ENCODE measurements around the gene PHF12. TPM values are rescaled to one million over a fixed set of nuclear protein-coding genes. Genes with fewer than 3 reads are reported as not detected.

The PHF12 gene
- total RNA-seq, 1 experiment from 2014 or later: 36.0 TPM

- no peaks in the 10 kb centered on the region for H3K79me2 ChIP-seq (ENCODE audit: low read depth)
- intact Hi-C loops (cut with micrococcal nuclease; ENCODE audit: unreplicated experiment): loop anchor here (2.0 kb wide), 1 partner anchor 145 kb away; no protein-coding TSS in a partner anchor
Measured at GRCh38 chr17:28963841-28964240, 12.5 kb upstream of the PHF12 start.

GRCh38 chr17:28963055-28963611 is 11.8 kb upstream of the PHF12 start:
- no peaks in the 10 kb centered on the region for H3K36me3 ChIP-seq (ENCODE audit: low read depth)
- H3K27ac ChIP-seq: no peak overlapping the region
- no TSS peak for BruUV-seq (replicated peaks)
- intact Hi-C loops (cut with micrococcal nuclease; ENCODE audit: unreplicated experiment): no loop called here
- H3K9me2 ChIP-seq (ENCODE audit: insufficient read depth): no peaks in the 10 kb centered on the region
- TF ChIP-seq CTCF (conservative IDR thresholded peaks at IDR 0.05) (no peak), EZH2 (IDR thresholded peaks at IDR 0.05; ENCODE audit: low read depth) (no peak)
- no peak for DNase-seq
- peaks cover 5% of the 10 kb centered on the region; the same call in 1 of the 2 replicates for H3F3A ChIP-seq (ENCODE audit: insufficient read depth, low read depth)
- ChIA-PET CTCF (interaction anchor here (0.5 kb wide), 1 partner anchor 207 kb away, joined by 3 read pairs; no protein-coding TSS in a partner anchor), POLR2A (ENCODE audit: unreplicated experiment) (interaction anchor here (0.6 kb wide), 1 partner anchor 10 kb away, joined by 5 read pairs; no protein-coding TSS in a partner anchor)
- H3K4me1 ChIP-seq (replicated peaks; ENCODE audit: insufficient read depth): no peaks in the 10 kb centered on the region
- H3K27me3 ChIP-seq (ENCODE audit: insufficient read depth, low read depth): no peaks in the 10 kb centered on the region
- H3K79me2 ChIP-seq (ENCODE audit: low read depth): no peaks in the 10 kb centered on the region
- no peaks in the 10 kb centered on the region for H4K20me1 ChIP-seq (ENCODE audit: insufficient read depth)
- H3K4me3 ChIP-seq: no peak overlapping the region
- H3K4me2 ChIP-seq: no peak overlapping the region
- H3K9me3 ChIP-seq (ENCODE audit: insufficient read depth, low read depth): no peaks in the 10 kb centered on the region
- H2AFZ ChIP-seq: no peak overlapping the region

More at GRCh38 chr17:28963841-28964240, 12.5 kb upstream of the PHF12 start:
- no TSS peak for BruUV-seq (replicated peaks)
- H3K4me2 ChIP-seq: no peak overlapping the region
- ChIA-PET CTCF (interaction anchor here (0.6 kb wide), 2 partner anchors 294 to 486 kb away, joined by 3 to 5 read pairs; no protein-coding TSS in a partner anchor), POLR2A (ENCODE audit: unreplicated experiment) (no interaction called here)
- no peak for DNase-seq
- no peaks in the 10 kb centered on the region for H3K27me3 ChIP-seq (ENCODE audit: insufficient read depth, low read depth)
- H3K9me3 ChIP-seq (ENCODE audit: insufficient read depth, low read depth): no peaks in the 10 kb centered on the region
- no peak overlapping the region for H3K27ac ChIP-seq
- H3F3A ChIP-seq (ENCODE audit: insufficient read depth, low read depth): peaks cover 5% of the 10 kb centered on the region; the same call in 1 of the 2 replicates
- H3K4me3 ChIP-seq: no peak overlapping the region
- peaks cover 7% of the 10 kb centered on the region; the same call in 1 of the 2 replicates for H3K4me1 ChIP-seq (replicated peaks; ENCODE audit: insufficient read depth)
- H3K36me3 ChIP-seq (ENCODE audit: low read depth): no peaks in the 10 kb centered on the region
- no peaks in the 10 kb centered on the region for H3K9me2 ChIP-seq (ENCODE audit: insufficient read depth)
- H2AFZ ChIP-seq: no peak overlapping the region
- H4K20me1 ChIP-seq (ENCODE audit: insufficient read depth): no peaks in the 10 kb centered on the region
- TF ChIP-seq EZH2 (IDR thresholded peaks at IDR 0.05; ENCODE audit: low read depth) (no peak), CTCF (conservative IDR thresholded peaks at IDR 0.05) (no peak)

GRCh38 chr17:28961391-28961790 is 10.1 kb upstream of the PHF12 start:
- CTCF ChIA-PET: no interaction called here
- no peak overlapping the region for H3K4me2 ChIP-seq
- no peaks in the 10 kb centered on the region for H3K79me2 ChIP-seq (ENCODE audit: low read depth)
- no peaks in the 10 kb centered on the region for H3K9me3 ChIP-seq (ENCODE audit: insufficient read depth, low read depth)
- intact Hi-C loops (cut with micrococcal nuclease; ENCODE audit: unreplicated experiment): no loop called here
- H3K4me3 ChIP-seq: no peak overlapping the region
- no peaks in the 10 kb centered on the region for H3K4me1 ChIP-seq (replicated peaks; ENCODE audit: insufficient read depth)
- no peak overlapping the region for H2AFZ ChIP-seq
- no TSS peak for BruUV-seq (replicated peaks)
- no peaks in the 10 kb centered on the region for H3K27me3 ChIP-seq (ENCODE audit: insufficient read depth, low read depth)
- DNase-seq: no peak
- no peak for TF ChIP-seq EZH2 (IDR thresholded peaks at IDR 0.05; ENCODE audit: low read depth)
- no peak for TF ChIP-seq CTCF (conservative IDR thresholded peaks at IDR 0.05)
- no peaks in the 10 kb centered on the region for H3K9me2 ChIP-seq (ENCODE audit: insufficient read depth)
- H4K20me1 ChIP-seq (ENCODE audit: insufficient read depth): no peaks in the 10 kb centered on the region
- H3F3A ChIP-seq (ENCODE audit: insufficient read depth, low read depth): peaks cover 5% of the 10 kb centered on the region; the same call in 1 of the 2 replicates
- H3K27ac ChIP-seq: no peak overlapping the region
- POLR2A ChIA-PET (ENCODE audit: unreplicated experiment): no interaction called here
- no peaks in the 10 kb centered on the region for H3K36me3 ChIP-seq (ENCODE audit: low read depth)
